Raji (cell line): Measurements from ENCODE around the gene PACS1.

Experiments
- POLR2A ChIP-seq: IDR thresholded peaks from 2 replicates; pipeline ENCODE4 v1.6.1; 2011; ENCODE audit warnings: low read depth, low read length, control low read depth; ENCODE audit not compliant: insufficient read depth

PACS1 gene

DNA sequence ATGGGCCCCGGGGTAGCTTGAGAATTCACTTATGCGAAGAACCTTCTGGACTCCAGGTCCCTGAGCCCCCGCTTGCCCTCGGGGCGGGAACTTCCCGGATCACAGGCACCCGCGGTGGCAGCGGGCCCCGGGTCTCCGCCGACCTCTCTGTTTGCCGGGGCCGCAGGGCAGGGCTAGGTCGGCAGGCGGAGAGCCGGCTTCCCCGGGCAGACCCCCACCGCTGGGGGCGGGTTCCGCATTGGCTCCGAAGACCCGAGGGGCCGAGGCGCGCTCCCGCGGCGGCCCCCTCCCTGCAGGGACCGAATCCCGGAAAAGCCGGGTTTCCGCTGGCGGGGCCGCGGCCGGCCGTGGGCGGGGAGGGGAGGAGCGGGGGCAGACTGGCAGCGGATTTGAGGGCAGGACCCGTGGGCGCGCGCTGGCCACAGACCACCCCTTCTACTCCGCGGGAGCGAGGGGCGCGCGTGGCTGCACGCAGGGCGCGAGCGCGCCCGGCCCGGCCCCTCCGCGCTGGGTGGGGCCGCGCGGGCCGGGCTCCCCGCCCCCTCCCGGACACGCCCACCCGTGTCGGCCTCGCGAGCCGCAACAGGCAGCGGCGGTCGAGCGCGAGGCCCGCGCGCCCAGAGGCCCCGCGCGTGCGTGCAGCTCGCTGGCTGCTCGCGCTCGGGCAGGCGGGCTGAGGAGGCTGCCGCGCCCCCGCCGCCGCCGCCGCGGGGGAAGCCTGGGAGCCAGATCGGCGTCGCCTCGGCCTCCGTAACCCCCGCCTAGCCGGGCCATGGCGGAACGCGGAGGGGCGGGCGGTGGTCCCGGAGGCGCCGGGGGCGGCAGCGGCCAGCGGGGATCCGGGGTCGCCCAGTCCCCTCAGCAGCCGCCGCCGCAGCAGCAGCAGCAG, at the start of gene PACS1:
Gene PACS1, plus strand, starts transcription at position 558 of the 889 bp plus-strand sequence. Its CDS starts 215 bp downstream, at position 773.
- peak; percentile 64 for TF ChIP-seq POLR2A

DNA sequence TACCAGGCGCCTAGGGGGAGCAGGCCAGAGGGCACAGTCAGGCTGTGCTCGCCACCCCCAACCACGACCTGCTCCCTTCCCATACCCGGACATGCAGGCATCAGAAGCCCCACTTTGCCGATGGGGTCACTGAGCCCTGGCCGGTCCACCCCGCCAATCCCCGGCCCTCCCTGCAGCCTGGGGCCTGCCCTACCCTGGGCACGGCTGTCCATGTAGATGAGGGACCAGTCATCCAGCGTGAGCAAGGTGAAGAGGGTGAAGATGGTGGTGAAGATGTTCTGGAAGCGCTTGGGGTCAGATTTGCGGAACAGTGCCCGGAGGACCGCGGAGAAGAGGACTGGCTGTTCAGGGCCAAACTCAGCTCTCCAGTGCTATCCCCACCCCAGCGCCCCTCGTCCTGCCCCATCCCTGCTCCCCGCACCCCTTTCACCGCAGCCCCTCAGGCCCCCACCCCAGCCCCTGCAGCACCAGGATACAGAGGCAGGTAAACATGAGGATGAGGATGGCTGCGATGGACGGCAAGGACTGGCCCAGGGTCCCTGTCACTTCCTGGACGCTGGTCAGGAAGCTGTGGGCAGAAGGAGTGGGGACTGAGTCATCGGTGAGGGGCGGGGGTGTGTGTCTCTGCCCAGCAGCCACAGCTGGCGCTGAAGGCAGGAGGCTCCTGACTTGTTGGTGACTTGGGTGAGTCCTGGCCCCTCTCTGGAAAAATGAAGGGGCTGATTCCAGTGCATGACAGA, 49.3 kb upstream of the PACS1 start:
- TF ChIP-seq POLR2A = no peak

DNA sequence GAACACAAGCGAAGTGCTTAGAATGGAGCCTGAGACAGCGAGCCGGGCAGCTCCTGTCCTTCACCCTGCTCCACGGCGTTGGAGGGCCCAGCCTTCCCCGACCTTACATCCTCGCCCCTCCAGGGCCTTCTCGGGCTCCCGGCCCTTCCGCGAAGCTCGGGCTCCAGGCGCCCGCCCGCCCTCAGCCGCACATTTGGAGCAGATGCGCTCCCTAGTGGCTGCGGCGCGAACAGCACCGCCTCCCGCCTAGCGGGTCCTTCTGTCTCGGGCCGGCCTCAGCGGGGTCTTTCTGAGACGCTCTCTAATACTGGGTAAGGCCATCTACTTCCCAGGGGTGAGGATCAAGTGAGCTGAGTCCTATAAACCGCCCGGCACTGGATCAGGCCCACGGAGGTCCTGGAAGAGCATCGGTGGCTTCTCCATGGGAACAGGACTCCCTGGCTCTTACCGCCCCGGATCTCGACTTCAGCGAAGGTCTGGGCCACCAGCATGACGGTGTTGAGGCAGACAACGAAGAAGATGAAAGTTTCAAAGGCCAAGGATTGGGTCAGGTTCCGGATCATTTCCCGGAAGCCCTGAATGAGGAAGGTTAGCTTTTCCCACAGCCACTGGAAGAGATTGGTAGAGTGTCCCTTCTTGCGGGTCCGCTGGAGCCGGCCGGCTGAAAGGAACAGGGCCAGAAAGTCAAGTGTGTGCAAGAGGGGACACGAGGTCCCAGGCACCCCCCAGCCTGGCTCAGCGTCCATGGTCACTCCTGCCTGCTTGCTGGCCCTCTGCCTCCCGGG, 47.5 kb upstream of the PACS1 start:
- no peak for TF ChIP-seq POLR2A

GRCh38 chr11:66026017-66026529, 44.0 kb upstream of the PACS1 start, which contains the start of gene CATSPER1:
CATSPER1 (minus strand) TSS chr11:66026479; CDS start chr11:66026379, 100 bp downstream.
- no peak for TF ChIP-seq POLR2A

GRCh38 chr11:66032957-66033735, 36.9 kb upstream of the PACS1 start:
- TF ChIP-seq POLR2A = no peak

GRCh38 chr11:66035653-66036333, 34.3 kb upstream of the PACS1 start:
- TF ChIP-seq POLR2A = no peak

DNA sequence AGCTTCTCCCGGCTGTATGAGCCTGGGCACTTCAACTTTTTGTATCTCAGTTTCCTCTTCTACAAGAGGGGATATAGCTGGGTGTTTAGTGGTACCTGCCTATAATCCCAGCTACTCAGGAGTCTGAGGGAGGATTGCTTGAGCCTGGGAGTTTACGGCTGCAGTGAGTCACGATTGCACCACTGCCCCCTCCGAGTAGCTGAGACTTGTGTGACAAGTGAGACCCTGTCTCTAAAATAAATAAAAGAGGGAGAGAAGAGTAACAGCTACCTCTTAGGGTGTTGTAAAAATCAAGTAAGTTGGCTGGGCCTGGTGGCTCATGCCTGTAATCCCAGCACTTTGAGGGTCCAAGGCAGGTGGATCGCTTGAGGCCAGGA, 33.8 kb upstream of the PACS1 start:
- TF ChIP-seq POLR2A = no peak

DNA sequence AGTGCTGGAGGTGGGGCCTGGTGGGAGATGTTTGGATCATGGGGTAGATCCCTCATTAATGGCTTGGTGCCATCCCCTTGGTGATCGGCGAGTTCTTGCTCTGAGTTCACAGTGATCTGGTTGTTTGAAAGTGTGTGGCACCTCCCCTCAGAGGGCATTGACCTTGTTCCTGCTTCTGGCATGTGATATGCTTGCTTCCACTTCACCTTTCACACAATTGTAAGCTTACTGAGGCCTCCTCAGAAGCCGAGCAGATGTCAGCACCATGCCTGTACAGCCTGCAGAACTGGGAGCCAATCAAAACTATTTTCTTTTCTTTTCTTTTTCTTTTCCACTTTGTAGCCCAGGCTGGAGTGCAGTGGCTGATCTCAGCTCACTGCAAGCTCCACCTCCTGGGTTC, 32.7 kb upstream of the PACS1 start:
- TF ChIP-seq POLR2A = no peak

GRCh38 chr11:66039765-66040164, 30.3 kb upstream of the PACS1 start:
- no peak for TF ChIP-seq POLR2A

GRCh38 chr11:66042227-66042995, 27.7 kb upstream of the PACS1 start:
- TF ChIP-seq POLR2A = no peak

DNA sequence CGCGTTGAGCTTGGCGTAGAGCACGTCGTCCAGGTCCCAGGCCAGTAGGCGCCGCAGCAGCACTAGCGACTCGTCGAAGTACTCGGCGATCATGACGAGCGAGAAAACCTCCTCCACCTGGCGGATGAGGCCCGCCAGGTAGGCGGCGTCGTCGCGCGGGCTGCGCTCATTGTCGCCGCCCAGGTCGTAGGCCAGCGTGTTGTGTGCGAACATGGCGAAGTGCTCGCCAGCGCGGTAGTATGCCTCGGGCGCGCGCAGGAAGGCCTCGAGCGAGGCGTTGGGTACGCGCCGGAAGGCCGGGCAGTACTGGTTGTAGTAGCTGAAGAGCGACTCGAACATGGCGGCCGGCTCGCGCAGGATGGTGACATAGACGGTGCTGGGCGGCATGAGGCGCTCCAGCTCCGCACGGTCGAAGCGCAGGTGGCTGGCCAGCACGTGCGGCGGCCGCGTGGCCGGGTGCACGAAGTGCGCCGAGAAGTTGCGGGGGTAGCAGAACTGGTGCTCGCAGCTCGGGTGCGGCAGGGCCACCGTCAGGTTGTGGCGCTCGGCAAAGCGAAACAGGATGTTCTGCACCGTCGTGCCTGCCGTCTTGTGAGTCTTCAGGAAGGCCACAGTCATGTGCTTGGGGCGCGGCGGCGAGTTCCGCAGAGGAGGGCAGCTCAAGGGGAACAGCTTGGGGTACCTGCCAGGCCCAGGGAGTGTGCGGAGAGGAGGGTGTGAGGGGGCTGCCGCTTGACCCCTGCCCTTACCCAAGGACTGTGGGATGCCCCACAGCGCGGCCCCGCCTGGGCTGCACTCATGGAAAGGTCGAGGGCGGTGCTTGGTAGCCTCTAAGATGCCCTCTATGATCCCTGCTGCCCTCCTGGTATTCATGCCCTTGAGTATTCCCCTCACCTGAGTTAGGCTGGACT, 26.8 kb upstream of the PACS1 start:
- no peak for TF ChIP-seq POLR2A

DNA sequence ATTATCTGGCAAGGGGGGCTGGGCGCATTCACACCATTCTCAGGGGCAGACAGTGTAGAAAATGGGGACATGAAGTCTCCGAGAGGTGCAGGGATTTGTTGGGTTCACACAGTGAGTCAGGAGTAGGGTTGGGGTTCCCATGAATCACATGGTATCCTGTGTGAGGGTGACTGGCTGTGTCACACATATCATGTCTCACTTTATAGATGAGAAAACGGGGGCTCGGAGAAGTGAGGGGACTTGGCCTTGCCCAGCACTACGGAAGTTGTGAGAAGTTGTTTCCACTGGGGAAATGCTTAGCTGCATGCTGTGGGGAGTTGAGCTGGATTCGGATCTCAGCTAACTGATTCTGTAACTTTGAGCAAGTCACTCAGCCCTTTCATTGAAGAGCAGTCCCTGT, 25.3 kb upstream of the PACS1 start:
- no peak for TF ChIP-seq POLR2A
